OCI-M1 (cell line): ENCODE data around the gene FKRP.

ENCODE experiments used
- DNase-seq: peaks from one replicate; lab custom pipeline; 2025; lab: John Stamatoyannopoulos, UW

FKRP gene

GRCh38 chr19:46732172-46732938 is 13.5 kb upstream of the FKRP start:
- DNase-seq, result no peak

- DNase-seq, result no peak
These were observed 12.7 kb upstream of the FKRP start for GRCh38 chr19:46732966-46733689.

DNA sequence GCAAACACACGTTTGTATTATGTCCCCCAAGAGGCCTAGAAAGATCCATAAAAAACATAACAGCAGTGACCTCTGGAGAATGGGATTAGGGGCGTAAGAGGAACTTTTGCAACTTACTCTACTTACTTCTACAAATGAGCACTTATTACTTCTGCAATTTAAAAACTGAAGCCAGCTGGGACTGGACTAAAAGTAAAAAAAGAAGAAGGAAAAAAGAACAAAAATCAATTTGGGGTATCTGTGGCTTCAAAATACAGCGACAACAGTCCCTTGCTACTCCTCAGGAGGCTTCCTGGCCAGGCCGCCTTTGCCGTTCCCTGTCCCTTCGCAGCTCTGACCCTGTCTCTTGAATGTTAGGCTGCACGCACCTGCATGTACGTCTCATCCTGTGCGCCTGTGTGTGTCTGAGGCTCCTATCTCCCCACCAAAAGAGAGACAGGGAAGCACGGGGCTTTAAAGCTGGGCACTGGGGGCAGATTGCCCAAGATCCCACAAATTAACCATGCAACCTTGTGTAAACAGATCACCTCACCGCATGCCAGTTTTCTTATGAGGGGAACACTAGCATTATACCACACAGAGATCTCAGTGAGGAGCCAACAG is 12.1 kb upstream of the FKRP start:
- DNase-seq, result no peak

DNA sequence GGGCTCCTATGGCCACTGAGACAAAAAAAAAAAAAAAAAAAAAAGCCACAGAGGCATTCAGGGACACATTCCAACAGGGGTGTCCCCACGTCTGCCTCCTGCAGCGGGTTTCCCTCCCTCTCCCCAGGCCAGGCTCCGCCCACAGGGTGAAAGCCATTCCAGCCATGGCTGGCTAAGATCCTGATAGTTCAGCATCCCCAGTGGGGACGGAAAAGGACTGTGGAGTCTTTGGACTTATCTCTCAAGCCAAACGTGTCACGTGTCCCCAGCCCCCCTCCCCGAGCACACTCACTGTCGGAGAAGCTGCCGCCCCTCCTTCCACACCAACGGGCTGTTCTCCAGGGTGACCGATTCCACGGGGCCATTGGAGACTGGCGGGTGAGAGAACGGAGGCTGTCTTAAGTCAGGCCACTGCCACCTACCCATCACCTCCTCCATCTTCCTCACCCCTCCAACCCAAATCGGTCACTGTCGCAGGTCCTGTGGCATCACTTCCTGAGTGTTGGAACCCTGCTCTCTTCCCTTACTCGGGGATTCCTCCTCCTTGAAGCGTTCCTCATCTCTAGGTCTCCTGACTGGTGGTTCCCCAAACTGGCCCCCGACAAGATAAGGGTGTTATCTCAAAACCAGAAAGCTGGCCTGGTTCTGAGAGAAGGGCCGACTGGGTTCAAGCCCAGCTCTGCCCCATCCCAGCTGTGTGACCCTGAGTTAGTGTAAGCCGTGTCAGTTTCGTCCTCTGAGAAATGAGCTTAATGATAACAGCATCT is 9.1 kb upstream of the FKRP start:
- DNase-seq, result peak; percentile 96

- DNase-seq, result no peak
These were observed 8.6 kb upstream of the FKRP start for GRCh38 chr19:46737298-46737654.

- no peak for DNase-seq
These were observed 8.1 kb upstream of the FKRP start for GRCh38 chr19:46737761-46738171.

DNA sequence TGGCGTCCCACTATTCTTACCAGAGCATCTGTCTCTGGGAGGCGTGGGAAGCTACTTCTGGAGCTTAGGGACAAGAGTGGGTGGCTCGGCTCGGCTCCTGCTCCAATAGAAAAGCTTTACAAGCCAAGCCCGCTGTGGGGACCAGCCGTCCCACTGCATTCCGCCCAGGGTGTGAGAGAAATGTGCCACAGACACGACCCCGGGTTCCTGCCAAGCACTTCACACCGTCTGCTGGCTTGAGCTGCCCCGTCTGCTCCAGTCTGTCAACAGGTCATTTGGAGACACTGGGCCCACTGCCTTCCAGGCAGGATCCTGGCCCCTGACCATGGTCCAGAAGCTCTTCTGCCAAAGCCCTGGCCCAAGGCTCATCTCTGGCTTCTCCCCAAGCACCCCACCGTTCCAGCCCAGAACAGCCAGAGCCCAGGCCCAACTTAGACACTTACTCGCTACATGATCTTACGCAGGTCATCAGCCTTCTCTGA is 6.5 kb upstream of the FKRP start:
- DNase-seq, result no peak

DNA sequence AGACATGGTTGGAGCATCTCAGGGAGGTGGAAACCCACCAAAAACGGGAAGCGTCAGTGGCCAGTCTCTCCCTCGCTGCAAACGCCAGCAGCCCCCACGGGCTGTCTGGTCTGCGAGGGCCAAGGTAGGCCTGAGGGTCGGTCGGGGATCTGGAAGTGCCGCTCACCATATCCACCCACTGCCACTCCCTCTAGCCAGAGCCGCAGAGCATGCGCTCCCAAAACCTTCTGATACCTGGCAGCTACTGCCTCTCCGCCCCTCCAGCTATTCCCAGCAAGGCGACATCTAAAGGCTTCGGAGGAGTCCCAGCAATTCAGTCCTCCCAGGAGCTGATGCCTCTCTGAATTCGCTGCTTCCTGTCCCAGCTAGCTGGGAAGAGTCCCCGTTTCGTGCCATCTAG is 4.4 kb upstream of the FKRP start:
- no peak for DNase-seq

DNA sequence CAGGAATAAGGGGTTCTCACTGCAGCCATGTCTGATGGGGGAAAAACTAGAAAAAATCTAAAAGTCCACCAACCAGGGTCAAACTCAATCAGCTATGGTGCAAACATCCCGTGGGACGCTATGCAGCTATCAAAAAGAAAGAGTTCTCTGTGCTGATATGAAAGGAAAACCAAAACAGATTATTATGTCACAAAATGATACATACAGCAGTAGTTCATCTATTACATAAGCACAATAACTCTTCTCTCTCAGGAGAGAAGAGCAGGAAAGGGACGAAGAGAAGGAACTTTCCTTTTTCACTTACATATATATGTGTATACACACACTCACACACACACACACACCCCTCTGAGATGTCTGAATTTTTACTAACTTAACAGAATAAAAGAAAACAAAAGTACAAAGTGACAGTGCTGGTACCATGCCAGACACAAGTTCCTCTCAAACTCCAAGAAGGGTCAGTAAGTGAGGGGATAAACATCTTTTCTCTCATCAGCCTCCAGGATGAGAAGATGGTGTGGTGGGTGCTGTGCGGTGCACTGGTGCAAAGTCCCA is 2.9 kb upstream of the FKRP start:
- DNase-seq, result no peak

- DNase-seq, result no peak
These were observed 1.7 kb upstream of the FKRP start for GRCh38 chr19:46744005-46744691.

GRCh38 chr19:46745030-46745429 is 827 bp upstream of the FKRP start:
- no peak for DNase-seq

DNA sequence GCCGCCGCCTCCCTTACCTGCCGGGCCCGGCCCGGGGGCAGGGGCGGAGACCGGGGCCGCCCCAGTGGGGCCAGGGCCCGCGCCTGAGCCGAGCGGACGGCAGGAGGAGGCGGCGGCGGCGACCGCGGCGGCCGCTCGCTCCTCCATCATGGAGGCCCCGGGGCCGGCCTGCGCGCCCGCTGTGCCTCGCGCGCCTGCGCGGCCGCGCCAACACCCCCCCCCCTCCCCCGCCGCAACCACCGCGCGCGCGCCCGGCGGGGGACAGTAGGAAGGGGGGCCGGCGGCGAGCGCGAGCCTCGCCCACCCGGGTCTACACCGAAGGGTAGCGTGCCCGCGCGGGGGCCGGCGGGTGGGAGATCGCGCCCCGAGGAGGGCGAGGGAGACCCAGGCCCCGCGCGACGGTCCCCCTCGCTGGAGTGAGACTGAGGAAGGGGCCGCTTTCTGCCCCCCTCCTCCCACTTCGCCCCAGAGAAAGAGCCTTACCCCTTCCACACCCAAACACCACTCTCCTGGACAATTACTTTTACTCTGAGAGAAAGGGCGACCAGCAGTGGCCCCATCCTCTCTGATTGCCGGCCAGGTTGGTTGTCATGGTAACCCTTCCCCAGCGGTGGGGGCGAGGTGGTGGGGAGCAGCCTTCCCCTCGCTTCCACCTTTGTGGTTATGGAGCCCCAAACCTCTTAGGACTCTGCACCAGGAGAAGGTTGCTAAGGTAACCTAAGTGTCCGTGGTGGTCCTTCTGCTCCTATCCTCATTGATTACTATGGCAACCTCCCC is 612 bp downstream of the FKRP start, which contains the start of gene STRN4:
STRN4 (minus strand) TSS at position 170 of the 777 bp plus-strand sequence; CDS start at position 150, 20 bp downstream.
- DNase-seq, result peak; percentile 63

GRCh38 chr19:46748325-46749109 is 2.7 kb downstream of the FKRP start:
- DNase-seq, result peak; percentile 86

DNA sequence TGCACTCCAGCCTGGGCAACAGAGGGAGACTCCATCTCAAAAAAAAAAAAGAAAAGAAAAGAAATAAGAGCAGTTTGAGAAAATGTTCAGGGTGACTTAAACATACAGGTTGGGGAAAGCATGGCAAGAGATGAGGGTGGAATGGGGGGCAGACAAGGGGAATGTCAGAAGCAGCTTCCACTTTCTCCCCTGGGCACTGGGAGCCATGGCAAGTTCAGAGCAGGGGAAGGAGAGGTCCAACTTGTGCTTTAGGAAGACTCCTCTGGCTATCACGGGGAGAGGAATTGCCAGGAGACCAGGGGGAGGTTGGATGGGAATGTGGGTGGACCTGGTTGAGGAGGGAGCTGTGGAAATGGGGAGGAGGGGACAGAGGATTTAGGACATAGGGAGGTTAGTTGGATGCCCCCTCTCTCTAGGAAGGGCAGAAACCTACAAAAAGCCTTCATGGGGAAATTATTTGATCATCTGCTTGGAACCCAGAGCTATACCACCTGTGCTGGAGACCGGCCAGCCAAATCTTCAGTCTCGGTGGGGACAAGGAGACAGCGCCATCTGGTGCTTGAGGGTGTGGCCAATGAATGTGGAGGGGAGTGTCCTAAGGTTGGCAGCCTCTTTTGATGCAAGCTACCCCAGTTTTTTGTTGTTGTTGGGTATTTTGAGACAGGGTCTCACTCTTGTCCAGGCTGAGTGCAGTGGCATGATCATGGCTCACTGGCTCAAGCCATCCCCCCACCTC is 7.7 kb downstream of the FKRP start:
- peak; percentile 80 for DNase-seq

- DNase-seq, result no peak
These were observed 9.4 kb downstream of the FKRP start for GRCh38 chr19:46755077-46755852.

- no peak for DNase-seq
These were observed 10.1 kb downstream of the FKRP start for GRCh38 chr19:46755853-46756543.

- no peak for DNase-seq
These were observed 10.7 kb downstream of the FKRP start for GRCh38 chr19:46756544-46756888.

DNA sequence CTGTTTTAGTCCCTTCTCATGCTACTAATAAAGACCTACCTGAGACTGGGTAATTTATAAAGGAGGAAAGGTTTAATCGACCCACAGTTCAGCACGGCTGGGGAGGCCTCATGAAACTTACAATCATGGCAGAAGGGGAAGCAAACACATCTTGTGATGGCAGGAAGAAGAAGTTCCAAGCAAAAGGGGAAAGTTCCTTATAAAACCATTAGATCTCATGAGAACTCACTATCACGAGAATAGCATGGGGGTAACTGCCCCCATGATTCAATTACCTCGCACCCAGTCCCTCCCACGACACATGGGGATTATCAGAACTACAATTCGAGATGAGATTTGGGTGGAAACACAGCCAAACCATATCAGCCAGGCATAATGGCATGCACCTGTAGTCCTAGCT is 13.3 kb downstream of the FKRP start:
- no peak for DNase-seq
